Measurements from ENCODE around the gene AIG1. TPM values are rescaled to one million over a fixed set of nuclear protein-coding genes. Genes with fewer than 3 reads are reported as not detected.

AIG1 gene
- total RNA-seq, 1 donor from 2014 or later, result 14.3 TPM

DNA sequence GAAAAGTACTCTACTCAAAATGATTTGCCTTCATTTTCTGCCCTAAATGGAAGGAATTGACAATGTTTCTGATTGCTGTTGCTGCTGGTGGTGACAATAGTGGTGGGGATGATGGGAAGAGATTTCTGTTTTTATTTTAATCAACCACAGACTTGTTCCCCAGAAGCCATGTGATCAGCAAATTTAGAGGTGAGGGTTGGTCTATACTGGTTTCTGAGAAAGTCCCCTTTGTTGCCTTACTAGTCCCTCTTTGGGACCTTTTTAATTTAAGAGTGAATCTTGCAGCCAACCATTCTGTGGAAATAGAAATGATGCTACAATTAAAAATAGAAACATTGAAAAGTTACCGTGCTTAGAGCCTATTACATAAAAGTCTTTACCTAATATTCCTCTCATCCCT, 43.2 kb downstream of the AIG1 start:
- H3K4me3 Mint-ChIP-seq (ENCODE audit: unreplicated experiment), result no peak overlapping the region
- H3K36me3 Mint-ChIP-seq (ENCODE audit: unreplicated experiment), result no peaks in the 10 kb centered on the region
- no peaks in the 10 kb centered on the region for H3K4me1 Mint-ChIP-seq (ENCODE audit: low read depth, unreplicated experiment)
- H3K27me3 Mint-ChIP-seq (ENCODE audit: unreplicated experiment), result no peaks in the 10 kb centered on the region
- no peak overlapping the region for H3K27ac Mint-ChIP-seq (ENCODE audit: unreplicated experiment)
- TF ChIP-seq, protein P1, sequence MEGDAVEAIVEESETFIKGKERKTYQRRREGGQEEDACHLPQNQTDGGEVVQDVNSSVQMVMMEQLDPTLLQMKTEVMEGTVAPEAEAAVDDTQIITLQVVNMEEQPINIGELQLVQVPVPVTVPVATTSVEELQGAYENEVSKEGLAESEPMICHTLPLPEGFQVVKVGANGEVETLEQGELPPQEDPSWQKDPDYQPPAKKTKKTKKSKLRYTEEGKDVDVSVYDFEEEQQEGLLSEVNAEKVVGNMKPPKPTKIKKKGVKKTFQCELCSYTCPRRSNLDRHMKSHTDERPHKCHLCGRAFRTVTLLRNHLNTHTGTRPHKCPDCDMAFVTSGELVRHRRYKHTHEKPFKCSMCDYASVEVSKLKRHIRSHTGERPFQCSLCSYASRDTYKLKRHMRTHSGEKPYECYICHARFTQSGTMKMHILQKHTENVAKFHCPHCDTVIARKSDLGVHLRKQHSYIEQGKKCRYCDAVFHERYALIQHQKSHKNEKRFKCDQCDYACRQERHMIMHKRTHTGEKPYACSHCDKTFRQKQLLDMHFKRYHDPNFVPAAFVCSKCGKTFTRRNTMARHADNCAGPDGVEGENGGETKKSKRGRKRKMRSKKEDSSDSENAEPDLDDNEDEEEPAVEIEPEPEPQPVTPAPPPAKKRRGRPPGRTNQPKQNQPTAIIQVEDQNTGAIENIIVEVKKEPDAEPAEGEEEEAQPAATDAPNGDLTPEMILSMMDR (IDR thresholded peaks at IDR 0.05; ENCODE audit: partially characterized antibody, unreplicated experiment), result no peak
- no peaks in the 10 kb centered on the region for H3K9me3 Mint-ChIP-seq (ENCODE audit: unreplicated experiment)
- no peak for DNase-seq

DNA sequence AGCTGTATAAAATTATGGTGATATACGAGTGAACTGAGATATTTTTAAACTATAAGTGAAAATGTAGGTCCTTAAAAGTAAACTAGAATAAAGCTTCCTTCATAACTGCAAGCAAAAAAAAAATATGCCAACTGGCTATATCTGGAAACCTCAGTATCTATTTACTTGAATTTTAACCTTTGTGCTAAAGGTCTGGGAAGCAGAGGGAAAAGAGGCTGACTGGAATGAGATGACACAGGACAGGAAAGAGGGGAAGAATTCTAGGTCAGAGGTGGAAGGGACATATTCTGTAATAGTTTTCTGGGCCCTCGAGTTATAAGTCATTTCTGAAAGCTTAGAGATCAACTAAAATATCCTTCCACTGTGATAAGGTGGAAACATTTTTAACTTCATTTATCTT, 46.8 kb downstream of the AIG1 start:
- Mint-ChIP-seq H3K4me3 (ENCODE audit: unreplicated experiment) (no peak overlapping the region), H3K9me3 (ENCODE audit: unreplicated experiment) (no peaks in the 10 kb centered on the region), H3K4me1 (ENCODE audit: low read depth, unreplicated experiment) (no peaks in the 10 kb centered on the region), H3K36me3 (ENCODE audit: unreplicated experiment) (no peaks in the 10 kb centered on the region), H3K27ac (ENCODE audit: unreplicated experiment) (no peak overlapping the region), H3K27me3 (ENCODE audit: unreplicated experiment) (no peaks in the 10 kb centered on the region)
- TF ChIP-seq, protein P1 (IDR thresholded peaks at IDR 0.05; ENCODE audit: partially characterized antibody, unreplicated experiment), result no peak
- DNase-seq, result no peak

DNA sequence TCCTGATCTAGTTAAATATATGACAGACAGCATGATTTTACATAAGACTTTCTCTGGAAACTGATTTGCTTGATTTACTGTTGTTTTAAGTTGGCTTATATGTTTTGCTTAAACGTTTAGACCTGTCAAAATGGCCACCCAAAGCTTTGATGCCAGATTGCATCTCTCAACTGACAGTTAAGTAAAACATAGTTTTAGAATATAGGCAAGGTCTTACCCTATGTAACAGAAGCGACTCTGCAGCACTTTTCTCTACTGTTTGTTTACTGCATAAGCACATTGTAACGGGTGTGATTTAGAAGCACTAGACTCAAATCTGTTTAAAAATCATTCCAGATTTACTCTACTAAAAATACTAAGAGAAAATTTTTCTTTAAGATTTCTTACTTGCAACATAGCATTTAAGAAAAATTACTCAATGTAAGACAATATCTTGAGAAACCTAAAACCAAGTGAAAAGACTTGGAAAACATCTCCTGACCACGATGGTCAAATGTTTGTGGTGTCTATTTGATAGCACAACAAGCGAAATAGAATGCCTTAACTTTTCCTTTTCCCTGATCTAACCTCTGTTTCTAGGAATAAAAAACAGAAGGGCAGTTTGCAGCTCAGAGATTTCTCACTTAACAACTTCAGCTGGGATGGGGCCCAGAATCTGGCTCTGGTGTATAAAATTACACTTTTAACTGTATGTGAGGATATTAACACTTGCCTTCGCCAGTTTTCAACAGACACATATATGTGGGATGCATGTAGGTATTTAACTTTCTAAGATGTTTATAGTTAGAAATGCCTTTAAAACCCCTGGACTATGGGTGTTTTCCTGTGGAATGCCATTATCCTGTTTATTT, 47.4 kb downstream of the AIG1 start:
- Mint-ChIP-seq H3K36me3 (ENCODE audit: unreplicated experiment) (no peaks in the 10 kb centered on the region), H3K4me3 (ENCODE audit: unreplicated experiment) (no peak overlapping the region), H3K9me3 (ENCODE audit: unreplicated experiment) (no peaks in the 10 kb centered on the region), H3K27me3 (ENCODE audit: unreplicated experiment) (no peaks in the 10 kb centered on the region), H3K4me1 (ENCODE audit: low read depth, unreplicated experiment) (no peaks in the 10 kb centered on the region), H3K27ac (ENCODE audit: unreplicated experiment) (no peak overlapping the region)
- no peak for DNase-seq
- TF ChIP-seq, protein P1 (IDR thresholded peaks at IDR 0.05; ENCODE audit: partially characterized antibody, unreplicated experiment), result no peak

DNA sequence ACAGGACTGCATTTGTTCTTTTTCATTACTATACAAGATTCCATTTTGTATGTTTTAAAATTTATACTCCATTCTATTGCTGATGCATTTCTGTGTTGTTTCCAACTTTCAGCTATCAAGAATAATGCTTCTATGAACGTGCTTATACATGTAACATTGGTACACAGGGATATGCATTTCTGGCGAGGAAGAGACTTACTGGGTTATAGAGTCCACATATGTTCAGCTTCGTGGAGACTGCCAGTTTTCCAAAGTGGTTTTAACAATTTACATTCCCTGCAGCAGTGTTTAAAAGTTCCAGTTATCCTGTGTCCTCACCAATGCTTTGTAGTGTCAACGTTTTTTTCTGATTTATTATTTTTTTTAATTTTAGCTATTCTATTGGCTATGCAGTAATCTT, 48.5 kb downstream of the AIG1 start:
- no peaks in the 10 kb centered on the region for H3K4me1 Mint-ChIP-seq (ENCODE audit: low read depth, unreplicated experiment)
- no peak for DNase-seq
- no peaks in the 10 kb centered on the region for H3K9me3 Mint-ChIP-seq (ENCODE audit: unreplicated experiment)
- H3K4me3 Mint-ChIP-seq (ENCODE audit: unreplicated experiment), result no peak overlapping the region
- no peaks in the 10 kb centered on the region for H3K36me3 Mint-ChIP-seq (ENCODE audit: unreplicated experiment)
- H3K27me3 Mint-ChIP-seq (ENCODE audit: unreplicated experiment), result no peaks in the 10 kb centered on the region
- H3K27ac Mint-ChIP-seq (ENCODE audit: unreplicated experiment), result no peak overlapping the region
- TF ChIP-seq, protein P1 (IDR thresholded peaks at IDR 0.05; ENCODE audit: partially characterized antibody, unreplicated experiment), result no peak

DNA sequence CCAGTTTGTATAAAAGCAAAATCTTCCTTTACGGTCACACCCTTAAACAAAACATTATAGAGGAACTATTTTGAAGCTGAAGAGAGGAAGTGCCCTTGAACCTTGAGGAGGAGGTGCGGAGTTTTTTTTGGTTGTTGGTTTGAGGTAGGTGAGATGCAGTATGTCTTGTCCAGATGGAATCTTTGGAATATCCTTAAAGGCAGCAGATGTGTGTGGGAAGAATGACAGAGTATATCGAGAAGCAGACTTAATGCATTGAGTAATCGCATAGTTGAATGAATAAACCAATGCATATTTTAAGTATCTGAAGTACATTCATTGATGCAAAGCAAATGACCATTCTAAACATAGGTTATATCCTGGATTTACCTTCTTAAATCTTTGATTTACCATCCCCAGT, 49.9 kb downstream of the AIG1 start:
- Mint-ChIP-seq H3K9me3 (ENCODE audit: unreplicated experiment) (no peaks in the 10 kb centered on the region), H3K36me3 (ENCODE audit: unreplicated experiment) (no peaks in the 10 kb centered on the region), H3K4me1 (ENCODE audit: low read depth, unreplicated experiment) (no peaks in the 10 kb centered on the region), H3K27me3 (ENCODE audit: unreplicated experiment) (no peaks in the 10 kb centered on the region), H3K4me3 (ENCODE audit: unreplicated experiment) (no peak overlapping the region), H3K27ac (ENCODE audit: unreplicated experiment) (no peak overlapping the region)
- TF ChIP-seq, protein P1 (IDR thresholded peaks at IDR 0.05; ENCODE audit: partially characterized antibody, unreplicated experiment), result no peak
- no peak for DNase-seq
